HepG2 (cell line): ENCODE measurements around the gene B4GALT5. TPM values are rescaled to one million over a fixed set of nuclear protein-coding genes. Genes with fewer than 3 reads are reported as not detected.

ENCODE experiments used
- ATAC-seq: fragments of 200-7000 bp; cut with Tn5 transposase; 3 replicates; pipeline ENCODE4 v1.9.1; 2020; ENCODE audit warnings: mild to moderate bottlenecking, moderate library complexity
- BruUV-seq: library from RNA; stranded (reverse); fragments of 400-500 nt; replicated peaks from 2 replicates; lab custom pipeline; 2021; lab: Mats Ljungman, UMichigan
- CTCF ChIA-PET: fragments of 300-600 bp; formaldehyde crosslinking; extraction: SDS; loops from one replicate; lab custom pipeline; 2021; ENCODE audit warnings: low total read pairs, inconsistent platforms, low intra/inter-chr PET ratio; lab: Yijun Ruan, JAX
- POLR2A ChIA-PET: fragments of 350-600 bp; sonication (Branson Sonifier 250); formaldehyde crosslinking; loops from one replicate; lab custom pipeline; 2020; ENCODE audit warnings: antibody characterized with exemption, inconsistent platforms; lab: Yijun Ruan, JAX
- DNase-seq: peaks from one replicate; pipeline ENCODE4 v3.0.0-alpha.2; 2015; ENCODE audit warnings: low spot score
- FAIRE-seq: peaks from 3 replicates; lab custom pipeline; 2011; peaks lifted over from hg19 to GRCh38; lab: Jason Lieb, UNC
- H2AFZ ChIP-seq: one replicate; pipeline ENCODE4 v1.6.1; 2011; ENCODE audit warnings: low read length, inconsistent platforms
- H3K27ac ChIP-seq: fragments of 300-600 bp; 3 replicates; pipeline ENCODE4 v1.8.0; 2011; ENCODE audit warnings: mixed run types, mild to moderate bottlenecking, mixed read lengths, low read length, inconsistent platforms; ENCODE audit not compliant: insufficient read depth; ENCODE audit errors: extremely low read length
- H3K27me3 ChIP-seq, 2 experiments: fragments of 200-600 bp in 1 of 2; 2 replicates in 1 of 2; 3 replicates in 1 of 2; pipeline versions ENCODE4 v1.6.0 to v1.8.0; 2011; ENCODE audit warnings: low read length in 2 of 2, mild to moderate bottlenecking in 2 of 2, moderate library complexity in 2 of 2, inconsistent platforms in 1 of 2; ENCODE audit not compliant: insufficient read depth in 2 of 2, control insufficient read depth in 1 of 2
- H3K36me3 ChIP-seq, 2 experiments: fragments of 200-600 bp in 1 of 2; replicated peaks in 1 of 2; 2 replicates in 1 of 2; 3 replicates in 1 of 2; pipeline versions ENCODE4 v1.5.1 to v1.8.0; 2011; ENCODE audit warnings: low read length in 2 of 2, inconsistent platforms in 1 of 2; ENCODE audit not compliant: insufficient read depth in 2 of 2, control insufficient read depth in 1 of 2
- H3K4me1 ChIP-seq: 2 replicates; pipeline ENCODE4 v1.5.1; 2012; ENCODE audit warnings: low read length, inconsistent platforms; ENCODE audit not compliant: insufficient read depth
- H3K4me2 ChIP-seq: 2 replicates; pipeline ENCODE4 v1.6.0; 2011; ENCODE audit warnings: low read depth, low read length, inconsistent platforms
- H3K4me3 ChIP-seq, 3 experiments: fragments of 200-600 bp in 1 of 3; sonication (generic), shearing (Covaris generic) in 1 of 3; replicated peaks in 1 of 3; 2 replicates each; pipeline ENCODE4 v1.5.1; 2011 to 2016; ENCODE audit warnings: low read length in 3 of 3, inconsistent platforms in 2 of 3, low read depth in 2 of 3, mild to moderate bottlenecking in 2 of 3, control low read depth in 1 of 3, mixed read lengths in 1 of 3; ENCODE audit not compliant: insufficient read depth in 1 of 3
- H3K79me2 ChIP-seq: one replicate; pipeline ENCODE4 v1.6.1; 2011; ENCODE audit warnings: low read length, inconsistent platforms; ENCODE audit not compliant: insufficient read depth
- H3K9ac ChIP-seq: 2 replicates; pipeline ENCODE4 v1.6.0; 2011; ENCODE audit warnings: mild to moderate bottlenecking, low read depth, low read length, inconsistent platforms; ENCODE audit not compliant: insufficient read depth
- H3K9me3 ChIP-seq: 2 replicates; pipeline ENCODE4 v1.5.1; 2012; ENCODE audit warnings: mild to moderate bottlenecking, low read length
- H4K20me1 ChIP-seq: 2 replicates; pipeline ENCODE4 v1.6.0; 2011; ENCODE audit warnings: inconsistent platforms, mild to moderate bottlenecking, low read length, moderate library complexity; ENCODE audit not compliant: insufficient read depth
- FOXC1 ChIP-seq: sonication (generic); formaldehyde crosslinking; IDR thresholded peaks from 2 replicates; pipeline ENCODE4 v1.8.0; 2022; ENCODE audit warnings: mild to moderate bottlenecking, missing genetic modification reagents, borderline replicate concordance
- GATAD2A ChIP-seq: IDR thresholded peaks from 2 replicates; pipeline ENCODE4 v1.6.1; 2016
- GLMP ChIP-seq: sonication (generic); formaldehyde crosslinking; IDR thresholded peaks from 2 replicates; pipeline ENCODE4 v1.9.0; 2021; ENCODE audit warnings: missing genetic modification reagents, mild to moderate bottlenecking, borderline replicate concordance
- MAX ChIP-seq: IDR thresholded peaks from 2 replicates; pipeline ENCODE4 v1.6.1; 2012; ENCODE audit warnings: inconsistent platforms
- MED1 ChIP-seq: sonication (generic); formaldehyde crosslinking; IDR thresholded peaks from 2 replicates; pipeline ENCODE4 v1.4.0; 2020; ENCODE audit warnings: missing genetic modification reagents
- MIXL1 ChIP-seq: IDR thresholded peaks from 2 replicates; pipeline ENCODE4 v1.6.1; 2016
- MZF1 ChIP-seq: sonication (generic); formaldehyde crosslinking; IDR thresholded peaks from 2 replicates; pipeline ENCODE4 v1.8.1; 2023; ENCODE audit warnings: mild to moderate bottlenecking, missing genetic modification reagents, borderline replicate concordance
- NFYB ChIP-seq: sonication (generic); formaldehyde crosslinking; IDR thresholded peaks from 2 replicates; pipeline ENCODE4 v1.4.0; 2020; ENCODE audit warnings: missing genetic modification reagents
- NR1H2 ChIP-seq: sonication (generic); formaldehyde crosslinking; IDR thresholded peaks from 2 replicates; pipeline ENCODE4 v1.8.1; 2022; ENCODE audit warnings: low read depth, missing genetic modification reagents, borderline replicate concordance
- PHF21A ChIP-seq: sonication (generic); formaldehyde crosslinking; IDR thresholded peaks from 2 replicates; pipeline ENCODE4 v1.5.0; 2020; ENCODE audit warnings: mild to moderate bottlenecking, missing genetic modification reagents
- RNF2 ChIP-seq: fragments of 450-650 bp; conservative IDR thresholded peaks from 2 replicates; pipeline ENCODE4 v1.6.1; 2016; ENCODE audit warnings: low read depth
- SMAD1 ChIP-seq: sonication (generic); formaldehyde crosslinking; IDR thresholded peaks from 2 replicates; pipeline ENCODE4 v1.4.0; 2020; ENCODE audit warnings: missing genetic modification reagents, low read depth, mild to moderate bottlenecking, borderline replicate concordance
- TEAD3 ChIP-seq: optimal IDR thresholded peaks from 2 replicates; pipeline ENCODE3; 2016; ENCODE audit warnings: borderline replicate concordance
- WIZ ChIP-seq: sonication (generic); formaldehyde crosslinking; IDR thresholded peaks from 2 replicates; pipeline ENCODE4 v1.5.1; 2020; ENCODE audit warnings: mild to moderate bottlenecking, missing genetic modification reagents
- ZMYM3 ChIP-seq: sonication (generic); formaldehyde crosslinking; IDR thresholded peaks from 2 replicates; pipeline ENCODE4 v1.5.1; 2020; ENCODE audit warnings: mild to moderate bottlenecking, missing genetic modification reagents
- ZNF337 ChIP-seq: sonication (generic); formaldehyde crosslinking; IDR thresholded peaks from 2 replicates; pipeline ENCODE4 v1.5.1; 2020; ENCODE audit warnings: missing genetic modification reagents, low read depth, mild to moderate bottlenecking, borderline replicate concordance
- ZNF614 ChIP-seq: IDR thresholded peaks from 2 replicates; pipeline ENCODE4 v1.6.1; 2018; ENCODE audit warnings: missing biosample characterization, missing genetic modification reagents, inconsistent platforms, borderline replicate concordance
- ZNF768 ChIP-seq: sonication (generic); formaldehyde crosslinking; IDR thresholded peaks from 2 replicates; pipeline ENCODE4 v1.4.0; 2020; ENCODE audit warnings: missing genetic modification reagents
- WGBS: methylation state at CpG from one replicate; pipeline ENCODE4 v1.1.6; 2017; ENCODE audit warnings: low lambda C conversion rate; 5-methylcytosine and 5-hydroxymethylcytosine counted together
- in situ Hi-C: cut with HindIII; loops from 2 replicates; pipeline ENCODE4 v1.10.0; 2017; ENCODE audit warnings: low pct_unique_long_range_greater_than_20kb; ENCODE audit not compliant: extremely low pct_ligation_motif_present
- intact Hi-C: fragments of 100-400 bp; cut with micrococcal nuclease; formaldehyde crosslinking; loops from one replicate; pipeline ENCODE4 v1.10.0; 2022; ENCODE audit not compliant: unreplicated experiment
- polyA plus RNA-seq, 8 experiments: library from polyadenylated mRNA; depleted of rRNA in 3 of 8; stranded (reverse) in 7 of 8; unstranded in 1 of 8; fragments of >200 nt; fragmentation: Illumina TruSeq in 4 of 8; extraction: Trizol in 4 of 8; gene quantifications; 2 replicates each; pipeline versions ENCODE4 v1.2.1 to v1.2.3, GENCODE V29; 2011 to 2016; ENCODE audit warnings: low read depth in 4 of 8, missing spikeins in 1 of 8, mixed read lengths in 1 of 8; ENCODE audit not compliant: insufficient read depth in 1 of 8
- total RNA-seq, 5 experiments: library from RNA; depleted of rRNA; stranded (reverse); fragments of >200 nt; fragmentation: Illumina TruSeq; extraction: Trizol; gene quantifications; 2 replicates each; pipeline ENCODE4 v1.2.3, GENCODE V29; 2016; ENCODE audit warnings: low read depth in 1 of 5

B4GALT5 gene
- total and polyA plus RNA-seq, 2 of the 13 experiments (the other 11 are each of a cell fraction or from before 2014, with no cell fraction given) = 27.3 to 30.9 TPM

GRCh38 chr20:49607568-49607967 is 106.1 kb downstream of the B4GALT5 start:
- BruUV-seq = no TSS peak
- WGBS = 94% methylated on average over 1 of the region's 1 CpG
- H3K27me3 ChIP-seq = no peaks in the 10 kb centered on the region; a peak in 1 of 5 replicates
- H3K27ac ChIP-seq = no peak overlapping the region
- POLR2A ChIA-PET = interaction anchor here (0.7 kb wide), 1 partner anchor 161 kb away, joined by 4 read pairs; no protein-coding TSS in a partner anchor
- no peak for ATAC-seq
- H3K4me3 ChIP-seq = no peak overlapping the region
- no peak overlapping the region for H2AFZ ChIP-seq
- intact Hi-C loops (loop anchor here (10.0 kb wide), 1 partner anchor 273 kb away; no protein-coding TSS in a partner anchor), in situ Hi-C loops (loop anchor here (5.0 kb wide), 4 partner anchors 65 to 280 kb away; no protein-coding TSS in a partner anchor)
- no peaks in the 10 kb centered on the region for H3K79me2 ChIP-seq
- H3K9me3 ChIP-seq = no peaks in the 10 kb centered on the region
- H3K4me1 ChIP-seq = peaks cover 61% of the 10 kb centered on the region
- H3K4me2 ChIP-seq = no peak overlapping the region
- no peak overlapping the region for H3K9ac ChIP-seq
- TF ChIP-seq ZNF768 (peak; percentile 76; the same call in 1 of the 2 replicates), ZMYM3 (CRISPR knock-in tag) (0 out of 2 replicates have a peak, but pooled peaks have one; percentile 44), MZF1 (CRISPR knock-in tag) (no peak), GLMP (CRISPR knock-in tag) (no peak)
- CTCF ChIA-PET = interaction anchor here (2.2 to 6.4 kb wide), 4 partner anchors 23 to 282 kb away, joined by 15 to 282 read pairs (median 104); no protein-coding TSS in a partner anchor
- no peak for DNase-seq
- no peaks in the 10 kb centered on the region for H4K20me1 ChIP-seq
- H3K36me3 ChIP-seq = no peaks in the 10 kb centered on the region
- FAIRE-seq = no peak

GRCh38 chr20:49603209-49603627 is 110.5 kb downstream of the B4GALT5 start:
- Histone ChIP-seq H2AFZ (no peak overlapping the region), H3K9ac (no peak overlapping the region), H3K36me3 (no peaks in the 10 kb centered on the region), H3K4me3 (peak overlapping the region in 1 of 3 experiments; percentile 20; a peak in 1 of 6 replicates), H4K20me1 (no peaks in the 10 kb centered on the region), H3K4me1 (peaks cover 64% of the 10 kb centered on the region), H3K4me2 (peak overlapping the region; percentile 51), H3K79me2 (no peaks in the 10 kb centered on the region), H3K27me3 (no peaks in the 10 kb centered on the region), H3K27ac (no peak overlapping the region), H3K9me3 (no peaks in the 10 kb centered on the region)
- in situ Hi-C loops (no loop called here), intact Hi-C loops (loop anchor here (1.0 to 10.0 kb wide), 2 partner anchors 62 to 268 kb away; no protein-coding TSS in a partner anchor)
- POLR2A ChIA-PET = interaction anchor here (1.0 to 6.8 kb wide), 4 partner anchors 10 to 333 kb away, joined by 3 to 126 read pairs (median 5); partner anchors contain the start of genes RNF114 and SLC9A8
- no TSS peak for BruUV-seq
- peak; percentile 71 for FAIRE-seq
- 9% methylated on average over 11 of the region's 11 CpGs for WGBS
- peak; percentile 68 for ATAC-seq
- CTCF ChIA-PET = interaction anchor here (1.2 to 4.2 kb wide), 2 partner anchors 59 to 61 kb away, joined by 5 to 38 read pairs; no protein-coding TSS in a partner anchor
- peak; percentile 84 for DNase-seq
- TF ChIP-seq MIXL1 (CRISPR knock-in tag) (0 out of 2 replicates have a peak, but pooled peaks have one; percentile 60), GATAD2A (CRISPR knock-in tag) (peak; percentile 76), ZMYM3 (CRISPR knock-in tag) (no peak; the same call in 1 of the 2 replicates), FOXC1 (CRISPR knock-in tag) (peak; percentile 37; the same call in 1 of the 2 replicates), SMAD1 (CRISPR knock-in tag) (peak; percentile 82; the same call in 1 of the 2 replicates), MED1 (CRISPR knock-in tag) (peak; percentile 35; the same call in 1 of the 2 replicates), PHF21A (CRISPR knock-in tag) (peak; percentile 41; the same call in 1 of the 2 replicates), MAX (peak; percentile 74), RNF2 (0 out of 2 replicates have a peak, but pooled peaks have one; percentile 21), WIZ (CRISPR knock-in tag) (0 out of 2 replicates have a peak, but pooled peaks have one; percentile 34), NFYB (CRISPR knock-in tag) (0 out of 2 replicates have a peak, but pooled peaks have one; percentile 6), ZNF337 (CRISPR knock-in tag) (no peak), TEAD3 (CRISPR knock-in tag) (peak; percentile 54), ZNF614 (CRISPR knock-in tag) (peak; percentile 63; the same call in 1 of the 2 replicates), NR1H2 (no peak)
